Right renal cortex interstitium (tissue), 3 donors: ENCODE data around the gene BICD1. TPM values are rescaled to one million over a fixed set of nuclear protein-coding genes. Genes with fewer than 3 reads are reported as not detected.

Experiments
- DNase-seq, 3 donors: peaks; one replicate each; pipeline ENCODE4 v3.0.0-alpha.2; 2013; ENCODE audit warnings: low read depth in 3 of 3, low spot score in 2 of 3
- polyA plus RNA-seq, 3 donors: library from polyadenylated mRNA; unstranded; fragments of 120-200 nt; gene quantifications; one replicate each; pipeline ENCODE4 v1.2.1, GENCODE V29; 2013; ENCODE audit not compliant: insufficient read length in 3 of 3

Gene BICD1
- polyA plus RNA-seq, 3 donors: 21.9 to 24.3 (median 24.0) TPM

- DNase-seq: peak; percentile 38 to 70 (median 63)
Measured at GRCh38 chr12:32312049-32312670, 205.5 kb downstream of the BICD1 start.

- no peak for DNase-seq
Measured at GRCh38 chr12:32322354-32322753, 215.7 kb downstream of the BICD1 start.

- DNase-seq: no peak
Measured at GRCh38 chr12:32331133-32331532, 224.5 kb downstream of the BICD1 start.

- no peak for DNase-seq
Measured at GRCh38 chr12:32332446-32332845, 225.8 kb downstream of the BICD1 start.

GRCh38 chr12:32334371-32334777 lies 227.7 kb downstream of the BICD1 start:
- no peak for DNase-seq

- DNase-seq: no peak
Measured at GRCh38 chr12:32336261-32336660, 229.6 kb downstream of the BICD1 start.

GRCh38 chr12:32343496-32343895 lies 236.8 kb downstream of the BICD1 start:
- no peak for DNase-seq

- DNase-seq: no peak
Measured at GRCh38 chr12:32344047-32344446, 237.4 kb downstream of the BICD1 start.

- no peak for DNase-seq
Measured at GRCh38 chr12:32353540-32353939, 246.9 kb downstream of the BICD1 start.

GRCh38 chr12:32357601-32358249 lies 251.1 kb downstream of the BICD1 start:
- DNase-seq: no peak

- no peak for DNase-seq
Measured at GRCh38 chr12:32360956-32361355, 254.3 kb downstream of the BICD1 start.

- DNase-seq: no peak
Measured at GRCh38 chr12:32362892-32363291, 256.2 kb downstream of the BICD1 start.

- peak; percentile 41 to 47 (median 44) for DNase-seq
Measured at GRCh38 chr12:32365473-32366064, 258.9 kb downstream of the BICD1 start.

GRCh38 chr12:32366714-32367113 lies 260.1 kb downstream of the BICD1 start:
- DNase-seq: no peak

GRCh38 chr12:32367381-32367780 lies 260.7 kb downstream of the BICD1 start:
- no peak for DNase-seq

GRCh38 chr12:32369202-32369601 lies 262.6 kb downstream of the BICD1 start:
- DNase-seq: no peak

- no peak for DNase-seq
Measured at GRCh38 chr12:32377344-32378055, 270.9 kb downstream of the BICD1 start.

- no peak for DNase-seq
Measured at GRCh38 chr12:32379213-32379612, 272.6 kb downstream of the BICD1 start.

GRCh38 chr12:32379667-32380066 lies 273.0 kb downstream of the BICD1 start:
- no peak for DNase-seq

- no peak for DNase-seq
Measured at GRCh38 chr12:32382226-32382625, 275.6 kb downstream of the BICD1 start.

- no peak for DNase-seq
Measured at GRCh38 chr12:32390572-32391219, 284.0 kb downstream of the BICD1 start.
